GM18517 (cell line): ENCODE measurements around the gene FITM1.

Experiments
- ATAC-seq: cut with Tn5 transposase; IDR thresholded peaks from one replicate; pipeline ENCODE4 v1.9.1; 2021; ENCODE audit warnings: mild to moderate bottlenecking, moderate library complexity; ENCODE audit not compliant: unreplicated experiment

FITM1 gene

DNA sequence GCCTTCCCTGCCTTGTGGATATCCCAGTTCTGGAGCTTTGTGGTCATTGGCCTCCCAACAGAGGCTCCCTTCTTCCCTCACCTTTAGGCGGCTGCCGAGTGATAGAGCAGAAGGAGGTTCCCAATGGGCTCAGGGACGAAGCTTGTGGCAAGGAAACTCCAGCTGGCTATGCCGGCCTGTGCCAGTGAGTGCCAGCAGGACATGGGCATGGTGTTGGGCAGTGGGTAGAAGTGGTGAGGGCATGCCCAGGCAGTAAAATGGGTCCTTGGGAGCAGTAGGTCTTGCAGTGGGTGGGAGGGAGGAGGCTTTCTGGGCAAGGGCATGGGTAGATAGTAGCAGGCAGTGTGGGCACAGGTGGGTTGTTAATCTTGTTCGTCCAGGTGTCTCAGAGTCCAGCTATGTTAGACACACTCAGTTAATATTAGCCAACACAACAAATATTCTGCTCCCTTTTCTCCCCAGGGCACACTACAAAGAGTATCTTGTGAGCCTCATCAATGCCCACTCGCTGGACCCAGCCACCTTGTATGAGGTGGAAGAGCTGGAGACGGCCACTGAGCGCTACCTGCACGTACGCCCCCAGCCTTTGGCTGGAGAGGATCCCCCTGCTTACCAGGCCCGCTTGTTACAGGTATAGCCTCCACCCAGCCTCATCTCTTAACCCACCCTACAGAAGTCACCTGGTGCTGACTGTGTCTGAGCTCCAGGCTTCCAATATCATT is 29.5 kb downstream of the FITM1 start:
- ATAC-seq, result no peak

- ATAC-seq, result no peak
These were observed 30.0 kb downstream of the FITM1 start for GRCh38 chr14:24160499-24160849.

DNA sequence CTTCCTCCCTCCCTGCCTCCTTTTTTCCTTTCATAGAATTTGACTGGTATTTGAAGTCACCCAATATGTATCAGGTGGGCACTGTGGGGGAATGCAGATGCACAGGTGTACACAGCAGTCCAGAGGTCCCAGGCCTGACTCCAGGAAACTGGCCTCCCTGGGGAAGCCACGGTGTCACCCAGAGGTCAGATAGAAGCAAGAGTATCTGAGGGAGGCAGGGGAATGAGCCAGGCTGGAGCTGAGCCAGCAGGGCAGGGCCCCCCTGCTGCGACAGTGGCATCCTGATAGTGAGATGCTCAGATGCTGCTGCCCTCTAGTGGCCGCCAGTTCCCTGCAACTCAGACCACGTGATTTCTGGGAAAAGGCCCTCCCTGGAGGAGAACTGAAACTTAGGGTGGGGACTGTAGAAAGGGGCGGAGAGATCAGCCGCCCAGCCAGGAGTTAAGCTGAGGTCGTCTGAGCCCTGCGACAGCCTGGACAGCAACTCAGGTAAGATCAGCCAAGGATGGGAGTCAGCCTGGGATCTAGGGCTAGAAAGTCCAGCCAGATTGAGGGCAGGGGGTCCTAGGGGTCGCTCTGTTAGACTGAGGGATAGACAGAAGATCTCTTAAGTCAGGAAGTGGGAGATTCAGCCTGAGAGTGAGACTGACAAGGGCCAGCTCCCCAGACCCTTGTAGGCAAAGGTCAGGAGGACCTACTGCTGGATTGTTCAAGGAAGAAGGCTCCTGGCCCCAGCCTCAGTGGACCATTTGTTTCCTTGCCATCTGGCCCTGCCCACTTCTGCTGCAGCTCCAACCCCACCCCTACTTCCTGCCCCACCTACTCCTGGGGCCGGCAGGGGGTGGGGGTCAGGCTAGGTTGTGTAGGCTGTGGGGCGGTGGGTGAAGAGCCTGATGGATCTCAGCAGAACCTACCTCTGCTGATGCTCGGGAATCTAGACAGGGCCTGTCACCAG is 30.7 kb downstream of the FITM1 start, which contains the start of gene IRF9:
Gene IRF9, plus strand, starts transcription at position 416 of the 955 bp plus-strand sequence. CDS start 880 bp downstream, outside the sequence.
- peak; percentile 79 for ATAC-seq

- ATAC-seq, result no peak
These were observed 31.6 kb downstream of the FITM1 start for GRCh38 chr14:24162093-24162492.

DNA sequence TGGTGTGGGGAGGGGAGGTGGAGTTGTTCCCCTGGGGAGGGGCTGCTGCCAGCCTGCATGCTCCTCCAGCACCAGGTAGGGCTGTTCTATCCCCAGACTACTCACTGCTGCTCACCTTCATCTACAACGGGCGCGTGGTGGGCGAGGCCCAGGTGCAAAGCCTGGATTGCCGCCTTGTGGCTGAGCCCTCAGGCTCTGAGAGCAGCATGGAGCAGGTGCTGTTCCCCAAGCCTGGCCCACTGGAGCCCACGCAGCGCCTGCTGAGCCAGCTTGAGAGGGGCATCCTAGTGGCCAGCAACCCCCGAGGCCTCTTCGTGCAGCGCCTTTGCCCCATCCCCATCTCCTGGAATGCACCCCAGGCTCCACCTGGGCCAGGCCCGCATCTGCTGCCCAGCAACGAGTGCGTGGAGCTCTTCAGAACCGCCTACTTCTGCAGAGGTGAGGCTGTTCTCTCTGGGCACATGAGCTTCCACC is 34.1 kb downstream of the FITM1 start:
- ATAC-seq, result no peak

- ATAC-seq, result no peak
These were observed 35.3 kb downstream of the FITM1 start for GRCh38 chr14:24165785-24166184.

- ATAC-seq, result no peak
These were observed 37.1 kb downstream of the FITM1 start for GRCh38 chr14:24167469-24168114.

DNA sequence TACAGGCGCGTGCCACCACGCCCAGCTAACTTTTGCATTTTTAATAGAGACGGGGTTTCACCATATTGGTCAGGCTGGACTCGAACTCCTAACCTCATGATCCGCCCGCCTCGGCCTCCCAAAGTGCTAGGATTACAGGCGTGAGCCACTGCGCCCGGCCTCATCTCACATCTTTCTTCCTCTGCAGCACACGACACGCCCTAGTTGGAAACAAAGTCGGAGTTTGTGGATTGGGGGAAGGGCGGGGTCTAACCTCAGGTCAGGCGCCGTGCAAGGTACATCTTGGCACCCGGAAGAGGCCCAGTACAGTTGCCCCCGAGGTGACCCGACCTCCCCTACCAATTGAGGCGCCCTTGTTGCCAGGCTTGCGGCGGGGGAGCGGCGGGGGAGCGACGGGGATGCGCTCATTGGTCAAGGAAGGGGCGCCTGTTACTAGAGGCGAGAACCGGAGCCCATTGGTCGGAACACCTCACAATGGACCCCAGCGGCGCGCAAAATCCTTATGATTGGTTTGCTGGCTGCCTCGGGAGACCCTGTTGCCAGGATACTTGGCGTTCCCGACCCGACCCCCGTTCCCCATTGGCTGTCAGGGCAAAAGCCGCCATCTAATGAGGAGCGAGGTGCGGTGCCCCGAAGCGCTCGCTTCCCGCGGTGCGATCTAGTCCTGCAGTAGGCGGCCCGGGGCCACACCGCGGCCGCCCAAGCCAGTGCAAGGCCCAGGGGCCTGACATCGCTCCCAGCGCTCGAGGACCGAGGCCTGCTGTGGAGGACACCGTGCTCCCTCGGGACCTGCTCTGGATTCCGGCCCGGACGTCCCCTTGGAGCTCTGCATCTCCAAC is 41.2 kb downstream of the FITM1 start, which contains the start of gene REC8:
Gene REC8, plus strand, starts transcription at position 659 of the 839 bp plus-strand sequence. CDS start 473 bp downstream, outside the sequence.
- ATAC-seq, result peak; percentile 58

GRCh38 chr14:24172261-24172860 is 41.9 kb downstream of the FITM1 start:
- ATAC-seq, result no peak

DNA sequence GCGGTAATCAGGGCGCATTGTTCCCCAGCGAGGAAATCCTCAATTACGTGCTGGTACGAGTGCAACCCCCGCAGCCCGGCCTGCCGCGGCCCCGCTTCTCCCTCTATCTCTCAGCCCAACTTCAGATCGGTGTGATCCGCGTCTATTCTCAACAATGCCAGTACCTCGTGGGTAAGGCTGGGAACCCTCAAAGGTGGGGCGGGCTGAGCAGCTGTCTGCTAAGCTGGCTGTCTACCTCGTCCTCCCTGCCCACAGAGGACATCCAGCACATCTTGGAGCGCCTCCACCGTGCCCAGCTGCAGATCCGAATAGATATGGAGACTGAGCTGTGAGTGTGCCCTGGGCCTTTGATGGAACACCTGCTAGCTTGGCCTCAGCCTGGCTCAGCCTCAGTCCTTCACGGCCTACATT is 42.4 kb downstream of the FITM1 start:
- ATAC-seq, result no peak

DNA sequence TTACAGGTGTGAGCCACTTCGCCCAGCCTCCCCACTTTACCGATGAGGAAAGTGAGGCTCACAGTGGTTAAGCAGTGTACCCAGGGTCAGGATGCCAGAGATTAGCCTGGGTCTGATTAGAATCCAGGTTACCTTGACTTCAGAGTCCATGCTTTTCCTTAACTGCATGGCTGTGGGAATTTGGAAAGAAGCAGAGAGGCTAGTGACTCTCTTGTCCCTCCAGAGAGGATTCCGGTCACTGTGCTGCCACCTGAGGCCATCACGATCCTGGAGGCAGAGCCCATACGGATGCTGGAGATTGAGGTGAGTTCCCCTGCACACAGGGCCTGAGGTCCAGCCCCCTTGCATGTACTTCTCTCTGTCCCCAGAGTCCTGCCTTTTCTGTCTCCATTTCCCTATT is 46.1 kb downstream of the FITM1 start:
- ATAC-seq, result no peak

DNA sequence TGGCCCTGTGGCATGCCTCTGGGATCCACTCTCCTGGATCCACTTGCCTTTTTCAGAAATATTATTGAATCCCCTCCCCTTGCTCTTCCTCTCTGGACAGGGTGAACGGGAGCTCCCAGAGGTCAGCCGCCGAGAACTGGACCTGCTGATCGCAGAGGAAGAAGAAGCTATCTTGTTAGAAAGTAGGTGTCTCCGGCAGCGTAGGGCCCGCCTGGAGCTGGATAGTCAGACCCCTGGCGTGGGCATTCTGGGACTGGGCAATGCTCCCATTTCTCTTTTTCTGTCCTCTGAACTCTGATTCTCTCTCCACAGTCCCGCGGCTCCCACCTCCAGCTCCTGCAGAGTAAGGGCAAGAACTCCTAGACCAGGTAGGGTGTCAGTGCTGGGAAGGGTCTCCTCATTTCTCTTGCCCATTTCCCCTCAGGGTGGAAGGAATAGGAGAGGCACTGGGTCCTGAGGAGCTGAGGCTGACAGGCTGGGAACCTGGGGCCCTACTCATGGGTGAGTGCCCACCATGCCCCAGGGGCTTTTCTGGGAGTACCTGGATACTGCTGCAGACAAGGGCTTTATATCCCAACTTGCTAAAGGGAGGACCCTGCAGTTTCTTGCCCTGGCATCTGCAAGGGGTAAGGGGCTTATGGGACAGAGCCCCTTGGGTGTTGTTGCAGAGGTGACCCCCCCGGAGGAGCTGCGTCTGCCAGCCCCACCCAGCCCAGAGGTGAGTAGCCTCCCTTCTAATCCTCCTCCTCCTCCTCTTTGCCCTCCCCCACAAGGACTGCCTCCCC is 46.8 kb downstream of the FITM1 start:
- ATAC-seq, result no peak

DNA sequence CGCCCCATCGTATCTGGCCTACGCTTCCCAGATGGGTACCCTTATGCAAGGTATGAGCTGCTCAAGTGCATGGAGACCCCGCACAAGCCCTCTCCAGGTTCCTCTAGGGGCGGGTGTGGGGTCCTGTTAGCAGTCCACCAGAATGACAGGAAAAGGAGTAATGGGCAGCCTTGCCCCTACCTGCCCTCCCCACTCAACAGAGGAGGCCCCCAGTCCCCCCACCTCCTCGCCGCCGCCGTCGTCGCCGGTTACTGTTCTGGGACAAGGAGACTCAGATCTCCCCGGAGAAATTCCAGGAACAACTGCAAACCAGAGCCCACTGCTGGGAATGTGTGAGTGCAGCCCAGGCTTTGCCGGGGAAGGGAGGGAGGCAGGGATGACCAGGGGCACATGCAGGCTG is 47.4 kb downstream of the FITM1 start:
- no peak for ATAC-seq

- no peak for ATAC-seq
These were observed 48.1 kb downstream of the FITM1 start for GRCh38 chr14:24178399-24179178.

- ATAC-seq, result no peak
These were observed 49.0 kb downstream of the FITM1 start for GRCh38 chr14:24179294-24179960.

GRCh38 chr14:24179961-24180796 is 49.7 kb downstream of the FITM1 start:
- ATAC-seq, result no peak
